ENCODE data around the gene JARID2. TPM values are rescaled to one million over a fixed set of nuclear protein-coding genes. Genes with fewer than 3 reads are reported as not detected.
A peak's percentile ranks its signal among the peaks of the same experiment; 100 is the strongest.

The JARID2 gene
- total and polyA plus RNA-seq, 11 donors, result 3.5 to 12.2 (median 7.5) TPM

- intact Hi-C loops (cut with DNase I), result loop anchor here in 2 of 10 donors (5.0 to 10.0 kb wide), 2 partner anchors 39 to 1502 kb away; no protein-coding TSS in a partner anchor
- Histone ChIP-seq H3K27me3 (no peaks in the 10 kb centered on the region), H3K27ac (peak overlapping the region; percentile 30 to 77 (median 56)), H3K4me3 (no peak overlapping the region), H3K9me3 (no peaks in the 10 kb centered on the region), H3K4me1 (peaks cover 4 to 57% (median 37%) of the 10 kb centered on the region in 12 donors), H3K36me3 (peaks cover 0 to 25% (median 0%) of the 10 kb centered on the region in 9 donors)
- 60 to 69% (median 63%) methylated on average over 4 of the region's 4 CpGs for WGBS, 4 donors
- ATAC-seq (peak; percentile 27 to 75 (median 50)), DNase-seq (no peak)
- no peak for TF ChIP-seq CTCF (IDR thresholded peaks at IDR 0.05)
- no peak for TF ChIP-seq POLR2A (IDR thresholded peaks at IDR 0.05)
Observed at GRCh38 chr6:15453186-15453585, 207.3 kb downstream of the JARID2 start.

GRCh38 chr6:15453622-15454021 is 207.8 kb downstream of the JARID2 start:
- TF ChIP-seq CTCF (IDR thresholded peaks at IDR 0.05) (no peak), POLR2A (IDR thresholded peaks at IDR 0.05) (no peak)
- 59 to 75% (median 68%) methylated on average over 5 of the region's 5 CpGs for WGBS, 4 donors
- Histone ChIP-seq H3K4me3 (no peak overlapping the region), H3K36me3 (peaks cover 0 to 25% (median 0%) of the 10 kb centered on the region in 9 donors), H3K9me3 (no peaks in the 10 kb centered on the region), H3K27me3 (no peaks in the 10 kb centered on the region), H3K4me1 (peaks cover 4 to 55% (median 34%) of the 10 kb centered on the region in 12 donors), H3K27ac (peak overlapping the region in 11 of 12 donors; percentile 8 to 77 (median 55))
- intact Hi-C loops (cut with DNase I), result loop anchor here in 2 of 10 donors (5.0 to 10.0 kb wide), 2 partner anchors 39 to 1501 kb away; no protein-coding TSS in a partner anchor
- ATAC-seq (peak in 3 of 4 donors; percentile 27 to 74 (median 27)), DNase-seq (no peak)

- H3K27ac ChIP-seq, result no peak overlapping the region
- DNase-seq, result no peak
- peaks cover 0 to 25% (median 0%) of the 10 kb centered on the region in 9 donors for H3K36me3 ChIP-seq
- H3K27me3 ChIP-seq, result no peaks in the 10 kb centered on the region
- H3K4me3 ChIP-seq, result no peak overlapping the region
- TF ChIP-seq CTCF (IDR thresholded peaks at IDR 0.05) (no peak), POLR2A (IDR thresholded peaks at IDR 0.05) (no peak)
- WGBS, 4 donors, result 59 to 75% (median 71%) methylated on average over 2 of the region's 2 CpGs
- H3K4me1 ChIP-seq, result peaks cover 0 to 61% (median 36%) of the 10 kb centered on the region in 12 donors
- H3K9me3 ChIP-seq, result no peaks in the 10 kb centered on the region
- no peak for ATAC-seq
- intact Hi-C loops (cut with DNase I), result loop anchor here in 1 of 10 donors (10.0 kb wide), 1 partner anchor 1498 kb away; no protein-coding TSS in a partner anchor
Observed at GRCh38 chr6:15456422-15456821, 210.6 kb downstream of the JARID2 start.

GRCh38 chr6:15457121-15457650 is 211.3 kb downstream of the JARID2 start:
- TF ChIP-seq CTCF (IDR thresholded peaks at IDR 0.05) (no peak), POLR2A (IDR thresholded peaks at IDR 0.05) (no peak)
- WGBS, 4 donors, result 66 to 77% (median 68%) methylated on average over 4 of the region's 4 CpGs
- Histone ChIP-seq H3K27ac (peak overlapping the region in 3 of 12 donors; percentile 3 to 9 (median 7)), H3K4me1 (peaks cover 0 to 63% (median 34%) of the 10 kb centered on the region in 12 donors), H3K9me3 (no peaks in the 10 kb centered on the region), H3K36me3 (peaks cover 0 to 21% (median 0%) of the 10 kb centered on the region in 9 donors), H3K4me3 (peak overlapping the region in 2 of 12 donors; percentile 6 to 17), H3K27me3 (no peaks in the 10 kb centered on the region)
- DNase-seq (no peak), ATAC-seq (no peak)
- intact Hi-C loops (cut with DNase I), result loop anchor here in 1 of 10 donors (10.0 kb wide), 1 partner anchor 1498 kb away; no protein-coding TSS in a partner anchor

Measured in heart left ventricle (tissue), 16 donors.